PFSK-1 (cell line): Measurements from ENCODE around the gene FAM169A.

ENCODE experiments used
- FOXP2 ChIP-seq: optimal IDR thresholded peaks from 2 replicates; pipeline ENCODE3; 2011; ENCODE audit warnings: borderline replicate concordance, control low read depth, inconsistent platforms; ENCODE audit not compliant: insufficient read depth; ENCODE audit errors: extremely low read length, extremely low read depth
- POLR2AphosphoS5 ChIP-seq: IDR thresholded peaks from 2 replicates; pipeline ENCODE4 v1.6.1; 2012; ENCODE audit warnings: low read depth, mild to moderate bottlenecking, control low read depth, low read length, moderate library complexity
- REST ChIP-seq, 2 experiments: IDR thresholded peaks; 2 replicates each; pipeline versions ENCODE4 v1.6.1 to v1.8.0; 2011 to 2012; ENCODE audit warnings: low read depth in 2 of 2, low read length in 2 of 2, control low read depth in 1 of 2, inconsistent platforms in 1 of 2, mild to moderate bottlenecking in 1 of 2, moderate library complexity in 1 of 2; ENCODE audit not compliant: insufficient read depth in 1 of 2
- SIN3A ChIP-seq: IDR thresholded peaks from 2 replicates; pipeline ENCODE4 v1.6.1; 2012; ENCODE audit warnings: mild to moderate bottlenecking, low read length, moderate library complexity, borderline replicate concordance; ENCODE audit not compliant: insufficient read depth
- TAF1 ChIP-seq: IDR thresholded peaks from 2 replicates; pipeline ENCODE4 v1.6.1; 2012; ENCODE audit warnings: low read length, control low read depth, borderline replicate concordance; ENCODE audit not compliant: insufficient read depth

GRCh38 chr5:74895906-74896305, 29.7 kb upstream of the FAM169A start:
- TF ChIP-seq REST (IDR thresholded peaks at IDR 0.05; ENCODE audit: insufficient read depth in 1 of 2, low read depth in 2 of 2, low read length in 2 of 2): no peak
- no peak for TF ChIP-seq TAF1
- TF ChIP-seq SIN3A: no peak
- no peak for TF ChIP-seq POLR2AphosphoS5
- TF ChIP-seq FOXP2: no peak
